Hematopoietic multipotent progenitor cell (in vitro differentiated cells): Measurements from ENCODE around the gene BMPR1B. TPM values are rescaled to one million over a fixed set of nuclear protein-coding genes. Genes with fewer than 3 reads are reported as not detected.

ENCODE experiments used
- DNase-seq, 3 donors: peaks; one replicate each; pipeline ENCODE4 v3.0.0-alpha.2; 2011 to 2015; ENCODE audit warnings: low read depth in 2 of 3, low spot score in 2 of 3
- total RNA-seq: library from RNA; depleted of rRNA; stranded (reverse); fragments of >200 nt; gene quantifications from one replicate; pipeline ENCODE4 v1.2.3, GENCODE V29; 2012

Gene BMPR1B
- total RNA-seq, 1 donor: 2.4 TPM

GRCh38 chr4:94905511-94905910 is 147.8 kb downstream of the BMPR1B start:
- DNase-seq: no peak

DNA sequence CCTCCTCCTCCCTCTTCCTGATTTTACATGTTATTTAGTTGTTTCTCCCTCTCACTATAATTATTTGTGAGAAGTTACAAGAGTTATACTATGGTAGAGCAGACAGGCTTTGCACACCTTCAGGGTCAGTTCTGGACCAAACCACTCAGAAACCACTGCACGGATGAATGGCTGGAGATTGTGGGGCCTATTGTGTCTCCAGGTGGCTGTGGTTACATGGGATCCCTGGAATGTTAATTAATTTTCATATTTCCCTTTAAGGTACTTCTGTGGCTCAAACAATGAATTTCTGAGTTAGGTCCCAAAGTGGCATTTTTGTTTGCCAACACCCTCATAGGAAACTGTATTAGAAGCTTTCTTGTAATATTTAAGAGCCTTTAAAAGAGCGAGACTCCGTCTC is 151.9 kb downstream of the BMPR1B start:
- DNase-seq: no peak

- DNase-seq: no peak
Observed at GRCh38 chr4:94911106-94911505, 153.4 kb downstream of the BMPR1B start.

- no peak for DNase-seq
Observed at GRCh38 chr4:94912606-94913005, 154.9 kb downstream of the BMPR1B start.

DNA sequence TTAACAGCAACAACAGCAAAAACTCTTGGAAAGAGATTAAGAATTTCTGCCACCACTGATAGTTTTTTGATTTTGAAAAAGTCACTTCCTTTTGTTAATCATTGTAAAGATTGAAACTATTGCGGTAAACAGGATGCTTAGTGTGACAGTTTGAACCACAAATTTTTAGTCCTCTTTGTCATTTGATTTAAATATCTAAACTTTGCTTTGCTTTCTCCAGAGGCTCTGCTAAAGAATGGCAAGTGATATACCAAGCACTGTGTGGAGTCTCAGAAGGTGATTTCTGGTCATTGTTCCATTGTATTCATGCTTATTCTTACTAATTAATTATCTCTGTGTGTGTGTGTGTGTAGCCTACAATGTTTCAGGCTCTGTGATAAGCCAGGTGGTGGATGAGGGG is 155.6 kb downstream of the BMPR1B start:
- no peak for DNase-seq

DNA sequence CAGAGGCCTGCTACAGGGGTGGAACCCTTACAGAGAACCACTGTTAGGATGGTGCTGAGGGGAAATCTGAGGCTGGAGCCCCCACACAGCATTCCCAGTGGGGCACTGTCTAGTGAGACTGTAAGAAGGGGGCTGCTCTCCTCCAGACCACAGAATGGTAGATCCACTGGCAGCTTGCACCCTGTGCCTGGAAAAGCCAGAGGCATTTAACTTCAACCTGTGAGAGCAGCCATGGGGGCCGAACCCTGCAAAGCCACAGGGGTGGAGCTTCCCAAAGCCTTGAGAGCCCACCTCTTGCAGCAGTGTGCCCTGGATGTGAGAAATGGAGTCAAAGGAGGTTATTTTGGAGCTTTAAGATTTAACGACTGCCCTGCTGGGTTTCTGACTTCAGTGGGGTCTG is 159.4 kb downstream of the BMPR1B start:
- no peak for DNase-seq

- no peak for DNase-seq
Observed at GRCh38 chr4:94918543-94918942, 160.8 kb downstream of the BMPR1B start.

- DNase-seq: no peak
Observed at GRCh38 chr4:94920369-94920768, 162.6 kb downstream of the BMPR1B start.

DNA sequence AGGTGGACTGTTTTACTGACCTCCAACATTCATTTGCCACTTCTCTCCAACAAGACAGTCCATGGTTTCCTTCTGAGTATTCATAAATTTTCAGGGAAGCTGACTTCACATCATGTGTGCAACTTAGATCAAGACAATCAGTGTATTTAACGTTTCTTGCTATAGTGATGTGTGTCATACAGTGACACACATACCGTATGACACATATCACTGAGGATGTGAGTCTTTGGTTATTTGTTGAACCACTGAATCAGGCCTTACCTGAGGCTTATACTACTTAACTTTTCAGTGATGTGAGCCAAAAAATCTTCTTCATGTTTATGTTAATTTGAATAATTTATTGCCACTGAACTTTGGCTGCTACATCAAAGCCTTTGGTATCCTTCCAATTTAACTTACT is 166.8 kb downstream of the BMPR1B start:
- no peak for DNase-seq

DNA sequence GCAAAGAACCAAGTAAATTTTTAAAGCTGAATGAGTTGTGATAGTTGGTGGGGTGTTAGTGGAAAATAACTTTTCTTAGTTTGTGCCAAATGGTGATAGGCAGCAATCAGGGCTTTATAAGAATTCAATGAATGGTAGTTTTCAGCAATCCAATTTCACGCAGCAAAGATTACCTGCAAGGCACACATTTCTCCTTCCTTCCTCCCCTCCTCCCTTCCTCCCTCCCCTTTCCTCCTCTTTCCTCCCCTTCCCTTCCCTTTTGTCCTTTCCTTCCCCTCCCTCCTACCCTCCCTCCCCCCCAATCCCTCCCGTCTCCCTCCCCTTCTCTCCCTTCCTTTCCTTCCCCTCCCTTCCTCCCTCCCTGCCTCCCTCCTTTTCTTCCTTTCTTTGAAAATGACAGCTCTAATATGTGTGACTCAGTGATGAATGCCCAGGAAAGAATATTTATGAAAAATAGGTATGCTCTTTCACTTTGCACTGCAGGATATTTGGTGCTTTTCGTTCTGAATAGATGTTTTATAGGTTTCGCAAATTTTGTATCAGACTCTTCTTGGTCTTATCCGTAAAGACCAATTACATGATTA is 168.1 kb downstream of the BMPR1B start:
- DNase-seq: no peak

GRCh38 chr4:94926936-94927335 is 169.2 kb downstream of the BMPR1B start:
- DNase-seq: no peak

- DNase-seq: no peak
Observed at GRCh38 chr4:94927696-94928095, 169.9 kb downstream of the BMPR1B start.

DNA sequence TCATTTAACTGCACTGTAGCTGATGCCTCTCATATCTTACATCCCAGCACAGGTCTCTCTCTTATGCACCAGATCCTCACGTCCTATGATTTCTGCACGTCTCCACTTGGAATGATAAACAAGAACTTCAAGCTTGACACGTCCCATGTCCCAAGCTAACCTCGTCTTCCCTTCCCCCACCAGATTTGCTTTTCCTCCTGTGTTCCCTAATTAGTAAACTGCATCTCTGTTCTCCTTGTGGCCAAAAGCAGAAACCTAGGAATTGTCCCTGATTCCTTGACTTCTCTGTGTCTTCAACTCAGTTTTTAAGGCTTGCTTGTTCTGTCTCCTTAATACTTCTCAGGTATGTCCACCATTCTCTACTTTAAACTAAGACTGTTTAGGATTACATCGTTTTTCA is 171.9 kb downstream of the BMPR1B start:
- no peak for DNase-seq

DNA sequence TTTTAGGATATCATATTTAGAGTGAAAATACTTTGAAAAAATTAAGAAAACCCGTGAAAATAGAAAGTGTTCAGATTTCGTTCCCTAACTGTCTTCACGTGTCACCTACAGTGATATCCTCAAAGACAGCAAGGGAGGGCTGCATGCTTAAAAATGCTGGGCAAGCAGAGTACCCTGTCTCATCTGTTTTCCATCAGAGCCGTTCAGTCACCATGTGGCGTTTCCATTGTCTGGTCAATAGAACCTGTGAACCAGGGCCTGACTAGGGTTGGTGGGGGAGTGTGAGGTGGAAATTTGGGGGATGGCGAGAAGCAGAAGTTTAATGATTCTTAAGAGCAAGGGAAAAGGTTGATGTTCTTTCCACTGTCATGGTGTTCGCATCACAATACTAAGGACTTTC is 173.9 kb downstream of the BMPR1B start:
- no peak for DNase-seq

DNA sequence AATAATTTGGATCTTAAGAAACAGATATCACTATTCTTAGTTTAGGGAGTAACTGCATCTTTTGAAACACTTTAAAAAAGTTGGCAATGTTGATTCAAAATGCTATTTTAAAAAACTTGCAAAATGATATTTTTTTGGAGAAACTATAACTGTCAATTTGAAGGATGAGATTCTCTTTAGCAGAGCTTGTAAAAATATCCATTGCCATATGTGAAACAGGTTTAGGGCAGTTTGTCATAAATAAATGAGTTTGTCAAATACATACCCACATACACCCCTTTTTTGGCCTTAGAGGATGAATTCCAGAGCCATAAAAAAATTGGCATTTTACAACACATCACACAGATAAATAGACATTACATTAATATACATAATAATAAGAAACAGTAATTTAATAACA is 174.6 kb downstream of the BMPR1B start:
- DNase-seq: no peak

- no peak for DNase-seq
Observed at GRCh38 chr4:94933799-94934198, 176.0 kb downstream of the BMPR1B start.

- no peak for DNase-seq
Observed at GRCh38 chr4:94934201-94934600, 176.4 kb downstream of the BMPR1B start.

- no peak for DNase-seq
Observed at GRCh38 chr4:94934864-94935263, 177.1 kb downstream of the BMPR1B start.

- DNase-seq: no peak
Observed at GRCh38 chr4:94936854-94937253, 179.1 kb downstream of the BMPR1B start.

GRCh38 chr4:94939791-94940519 is 182.2 kb downstream of the BMPR1B start:
- DNase-seq: no peak

- DNase-seq: no peak
Observed at GRCh38 chr4:94940520-94940908, 182.8 kb downstream of the BMPR1B start.

DNA sequence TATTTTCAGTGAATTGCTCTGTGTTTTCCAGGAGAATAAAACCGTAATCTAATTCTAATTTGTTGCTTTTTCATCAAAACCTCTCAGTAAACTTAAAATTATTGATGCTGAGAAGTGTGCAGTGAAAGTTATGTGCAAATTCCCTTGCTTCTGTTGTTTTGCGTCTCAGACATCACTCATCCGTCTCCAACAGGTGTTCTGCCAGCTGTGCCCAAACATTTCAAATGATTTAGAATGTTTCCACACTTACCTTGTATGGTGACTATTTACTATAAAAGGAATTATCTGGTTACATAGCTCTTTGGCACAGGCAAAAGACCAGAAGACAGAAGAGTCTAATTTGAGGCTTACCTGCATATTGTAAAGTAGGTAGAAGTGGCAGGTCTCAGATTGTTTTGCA is 184.0 kb downstream of the BMPR1B start:
- DNase-seq: no peak

GRCh38 chr4:94944726-94945125 is 187.0 kb downstream of the BMPR1B start:
- DNase-seq: no peak
